CD14-positive monocyte (primary cell): ENCODE results near the gene AQP7. TPM values are rescaled to one million over a fixed set of nuclear protein-coding genes. Genes with fewer than 3 reads are reported as not detected.

Experiments
- DNase-seq, 3 donors: peaks; one replicate each; pipeline ENCODE4 v3.0.0-alpha.2; 2011 to 2022
- H2AFZ ChIP-seq: 2 replicates; pipeline ENCODE4 v1.6.0; 2012; ENCODE audit warnings: mild to moderate bottlenecking, low read depth, low read length, inconsistent platforms; ENCODE audit not compliant: insufficient read depth, poor library complexity, severe bottlenecking
- H3K27ac ChIP-seq, 2 donors: 1 replicate in 1 of 2; 2 replicates in 1 of 2; pipeline ENCODE4 v1.5.1; 2012 to 2013; ENCODE audit warnings: low read length in 2 of 2, control low read depth in 1 of 2, inconsistent platforms in 1 of 2, low read depth in 1 of 2, mild to moderate bottlenecking in 1 of 2
- H3K27me3 ChIP-seq, 2 donors: one replicate each; pipeline versions ENCODE4 v1.6.0 to v1.6.1; 2011 to 2013; ENCODE audit warnings: low read length in 2 of 2; ENCODE audit not compliant: control insufficient read depth in 2 of 2, insufficient read depth in 2 of 2
- H3K36me3 ChIP-seq, 2 donors: replicated peaks in 1 of 2; 1 replicate in 1 of 2; 2 replicates in 1 of 2; pipeline versions ENCODE4 v1.5.1 to v1.6.1; 2012 to 2013; ENCODE audit warnings: low read length in 2 of 2, control low read depth in 1 of 2, inconsistent platforms in 1 of 2, mild to moderate bottlenecking in 1 of 2; ENCODE audit not compliant: insufficient read depth in 2 of 2, control insufficient read depth in 1 of 2
- H3K4me1 ChIP-seq, 2 donors: 1 replicate in 1 of 2; 2 replicates in 1 of 2; pipeline versions ENCODE4 v1.5.1 to v1.6.1; 2012 to 2013; ENCODE audit warnings: low read length in 2 of 2, control low read depth in 1 of 2, inconsistent platforms in 1 of 2, mild to moderate bottlenecking in 1 of 2, moderate library complexity in 1 of 2; ENCODE audit not compliant: insufficient read depth in 2 of 2, control insufficient read depth in 1 of 2
- H3K4me2 ChIP-seq: replicated peaks from 2 replicates; pipeline ENCODE3; 2012; ENCODE audit warnings: low read length, moderate library complexity, mild to moderate bottlenecking; ENCODE audit not compliant: poor library complexity, severe bottlenecking; ENCODE audit errors: extremely low read depth
- H3K4me3 ChIP-seq, 3 experiments: fragments of 200-600 bp in 1 of 3; sonication (generic) in 1 of 3; replicated peaks in 1 of 3; 1 replicate in 2 of 3; 2 replicates in 1 of 3; pipeline ENCODE4 v1.5.1; 2011 to 2013; ENCODE audit warnings: low read length in 3 of 3, mild to moderate bottlenecking in 3 of 3, control low read depth in 2 of 3, low read depth in 2 of 3, inconsistent platforms in 1 of 3, moderate library complexity in 1 of 3
- H3K79me2 ChIP-seq: 2 replicates; pipeline ENCODE4 v1.6.0; 2012; ENCODE audit warnings: mild to moderate bottlenecking, control low read depth, inconsistent platforms, low read length, moderate library complexity; ENCODE audit not compliant: insufficient read depth
- H3K9ac ChIP-seq: 2 replicates; pipeline ENCODE4 v1.6.0; 2017; ENCODE audit warnings: low read length, mild to moderate bottlenecking; ENCODE audit not compliant: insufficient read depth, poor library complexity, severe bottlenecking
- H3K9me3 ChIP-seq, 2 donors: replicated peaks in 1 of 2; 1 replicate in 1 of 2; 2 replicates in 1 of 2; pipeline versions ENCODE4 v1.5.1 to v1.6.1; 2012 to 2013; ENCODE audit warnings: low read length in 2 of 2, control low read depth in 1 of 2; ENCODE audit not compliant: control insufficient read depth in 1 of 2, insufficient read depth in 1 of 2
- H4K20me1 ChIP-seq: 2 replicates; pipeline ENCODE4 v1.6.0; 2012; ENCODE audit warnings: mild to moderate bottlenecking, low read length, control low read depth, moderate library complexity; ENCODE audit not compliant: insufficient read depth
- H3K27ac Mint-ChIP-seq, 7 donors: one replicate each; pipeline ENCODE4 v1.8.0; 2020; ENCODE audit warnings: mild to moderate bottlenecking in 7 of 7, mixed read lengths in 7 of 7, moderate library complexity in 6 of 7, inconsistent platforms in 2 of 7
- H3K27me3 Mint-ChIP-seq, 3 donors: one replicate each; pipeline ENCODE4 v1.8.0; 2021 to 2022; ENCODE audit warnings: low read depth in 3 of 3, mild to moderate bottlenecking in 3 of 3, mixed read lengths in 3 of 3, moderate library complexity in 3 of 3, inconsistent platforms in 1 of 3
- H3K36me3 Mint-ChIP-seq, 2 donors: one replicate each; pipeline ENCODE4 v1.8.0; 2020; ENCODE audit warnings: mixed read lengths in 2 of 2, inconsistent platforms in 1 of 2, mild to moderate bottlenecking in 1 of 2
- H3K4me1 Mint-ChIP-seq: one replicate; pipeline ENCODE4 v1.8.0; 2020; ENCODE audit warnings: mild to moderate bottlenecking, mixed read lengths
- H3K4me3 Mint-ChIP-seq, 2 donors: one replicate each; pipeline ENCODE4 v1.8.0; 2020; ENCODE audit warnings: mild to moderate bottlenecking in 2 of 2, mixed read lengths in 2 of 2, moderate library complexity in 1 of 2
- H3K9me3 Mint-ChIP-seq, 7 donors: one replicate each; pipeline ENCODE4 v1.8.0; 2020 to 2022; ENCODE audit warnings: mixed read lengths in 7 of 7, mild to moderate bottlenecking in 6 of 7, moderate library complexity in 6 of 7, inconsistent platforms in 2 of 7
- WGBS: methylation state at CpG from one replicate; pipeline ENCODE4 v1.1.5; 2013; ENCODE audit warnings: missing lambda C conversion rate; ENCODE audit not compliant: insufficient coverage; 5-methylcytosine and 5-hydroxymethylcytosine counted together
- intact Hi-C, 2 donors: fragments of 100-400 bp; cut with micrococcal nuclease; formaldehyde crosslinking; loops; one replicate each; pipeline versions ENCODE4 v1.15.0 to v1.15.1; 2023
- polyA plus RNA-seq, 3 donors: library from polyadenylated mRNA; depleted of rRNA in 1 of 3; unstranded in 2 of 3; stranded (reverse) in 1 of 3; fragments of 300-500 nt in 2 of 3; fragments of >200 nt in 1 of 3; fragmentation: Illumina TruSeq in 2 of 3; gene quantifications; 1 replicate in 2 of 3; 2 replicates in 1 of 3; pipeline ENCODE4 v1.2.3, GENCODE V29; 2012 to 2021
- TF ChIP-seq, protein P1 (sequence below): fragments of 200-600 bp; IDR thresholded peaks from one replicate; pipeline ENCODE4 v1.8.0; 2022; ENCODE audit warnings: antibody characterized with exemption, mild to moderate bottlenecking

The AQP7 gene
- polyA plus RNA-seq, 3 donors: not detected

GRCh38 chr9:33379666-33380389 is 22.5 kb downstream of the AQP7 start:
- no peaks in the 10 kb centered on the region for H3K36me3 ChIP-seq
- Mint-ChIP-seq H3K4me3 (no peak overlapping the region), H3K9me3 (peaks cover 0 to 2% (median 0%) of the 10 kb centered on the region in 7 donors), H3K4me1 (peaks cover 17% of the 10 kb centered on the region), H3K27ac (no peak overlapping the region), H3K36me3 (no peaks in the 10 kb centered on the region), H3K27me3 (peaks cover 0 to 3% (median 0%) of the 10 kb centered on the region in 3 donors)
- no peak overlapping the region for H3K9ac ChIP-seq
- no peak for DNase-seq
- H2AFZ ChIP-seq: no peak overlapping the region
- no peaks in the 10 kb centered on the region for H3K9me3 ChIP-seq
- H4K20me1 ChIP-seq: no peaks in the 10 kb centered on the region
- TF ChIP-seq, protein P1, sequence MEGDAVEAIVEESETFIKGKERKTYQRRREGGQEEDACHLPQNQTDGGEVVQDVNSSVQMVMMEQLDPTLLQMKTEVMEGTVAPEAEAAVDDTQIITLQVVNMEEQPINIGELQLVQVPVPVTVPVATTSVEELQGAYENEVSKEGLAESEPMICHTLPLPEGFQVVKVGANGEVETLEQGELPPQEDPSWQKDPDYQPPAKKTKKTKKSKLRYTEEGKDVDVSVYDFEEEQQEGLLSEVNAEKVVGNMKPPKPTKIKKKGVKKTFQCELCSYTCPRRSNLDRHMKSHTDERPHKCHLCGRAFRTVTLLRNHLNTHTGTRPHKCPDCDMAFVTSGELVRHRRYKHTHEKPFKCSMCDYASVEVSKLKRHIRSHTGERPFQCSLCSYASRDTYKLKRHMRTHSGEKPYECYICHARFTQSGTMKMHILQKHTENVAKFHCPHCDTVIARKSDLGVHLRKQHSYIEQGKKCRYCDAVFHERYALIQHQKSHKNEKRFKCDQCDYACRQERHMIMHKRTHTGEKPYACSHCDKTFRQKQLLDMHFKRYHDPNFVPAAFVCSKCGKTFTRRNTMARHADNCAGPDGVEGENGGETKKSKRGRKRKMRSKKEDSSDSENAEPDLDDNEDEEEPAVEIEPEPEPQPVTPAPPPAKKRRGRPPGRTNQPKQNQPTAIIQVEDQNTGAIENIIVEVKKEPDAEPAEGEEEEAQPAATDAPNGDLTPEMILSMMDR: no peak
- H3K4me1 ChIP-seq: peaks cover 5 to 8% of the 10 kb centered on the region in 2 donors
- intact Hi-C loops: no loop called here
- H3K79me2 ChIP-seq: no peaks in the 10 kb centered on the region
- H3K27me3 ChIP-seq: no peaks in the 10 kb centered on the region
- H3K4me2 ChIP-seq: no peak overlapping the region
- no peak overlapping the region for H3K4me3 ChIP-seq
- WGBS: 100% methylated on average over 9 of the region's 14 CpGs
- no peak overlapping the region for H3K27ac ChIP-seq

GRCh38 chr9:33378121-33378795 is 24.1 kb downstream of the AQP7 start:
- H3K4me1 ChIP-seq: peaks cover 5 to 8% of the 10 kb centered on the region in 2 donors
- no peak overlapping the region for H3K9ac ChIP-seq
- H3K4me3 ChIP-seq: no peak overlapping the region
- no peaks in the 10 kb centered on the region for H3K79me2 ChIP-seq
- H3K27me3 Mint-ChIP-seq: peaks cover 0 to 3% (median 0%) of the 10 kb centered on the region in 3 donors
- intact Hi-C loops: no loop called here
- no peak overlapping the region for H2AFZ ChIP-seq
- no peaks in the 10 kb centered on the region for H3K27me3 ChIP-seq
- no peak overlapping the region for H3K4me2 ChIP-seq
- TF ChIP-seq, protein P1: no peak
- WGBS: 88% methylated on average over 2 of the region's 9 CpGs
- H4K20me1 ChIP-seq: no peaks in the 10 kb centered on the region
- H3K27ac Mint-ChIP-seq: peak overlapping the region in 1 of 7 donors; percentile 21
- peaks cover 0 to under 1% of the 10 kb centered on the region in 2 donors for H3K36me3 ChIP-seq
- H3K4me3 Mint-ChIP-seq: no peak overlapping the region
- no peaks in the 10 kb centered on the region for H3K36me3 Mint-ChIP-seq
- no peaks in the 10 kb centered on the region for H3K9me3 ChIP-seq
- H3K27ac ChIP-seq: no peak overlapping the region
- peaks cover 20% of the 10 kb centered on the region for H3K4me1 Mint-ChIP-seq
- DNase-seq: no peak
- peaks cover 0 to 2% (median 0%) of the 10 kb centered on the region in 7 donors for H3K9me3 Mint-ChIP-seq
